ENCODE measurements around the gene EIF2B5.

GRCh38 chr3:184185461-184186183, 50.5 kb downstream of the EIF2B5 start:
- TF ChIP-seq POLR2A (IDR thresholded peaks at IDR 0.05; ENCODE audit: low read depth, low read length) (peak; percentile 82), POLR2AphosphoS5 (IDR thresholded peaks at IDR 0.05; ENCODE audit: low read depth, low read length) (peak; percentile 76)
